PFSK-1 (cell line): ENCODE measurements around the gene FANCD2.

Experiments
- FOXP2 ChIP-seq: optimal IDR thresholded peaks from 2 replicates; pipeline ENCODE3; 2011; ENCODE audit warnings: borderline replicate concordance, control low read depth, inconsistent platforms; ENCODE audit not compliant: insufficient read depth; ENCODE audit errors: extremely low read length, extremely low read depth
- POLR2AphosphoS5 ChIP-seq: IDR thresholded peaks from 2 replicates; pipeline ENCODE4 v1.6.1; 2012; ENCODE audit warnings: low read depth, mild to moderate bottlenecking, control low read depth, low read length, moderate library complexity
- REST ChIP-seq, 2 experiments: IDR thresholded peaks; 2 replicates each; pipeline versions ENCODE4 v1.6.1 to v1.8.0; 2011 to 2012; ENCODE audit warnings: low read depth in 2 of 2, low read length in 2 of 2, control low read depth in 1 of 2, inconsistent platforms in 1 of 2, mild to moderate bottlenecking in 1 of 2, moderate library complexity in 1 of 2; ENCODE audit not compliant: insufficient read depth in 1 of 2
- SIN3A ChIP-seq: IDR thresholded peaks from 2 replicates; pipeline ENCODE4 v1.6.1; 2012; ENCODE audit warnings: mild to moderate bottlenecking, low read length, moderate library complexity, borderline replicate concordance; ENCODE audit not compliant: insufficient read depth
- TAF1 ChIP-seq: IDR thresholded peaks from 2 replicates; pipeline ENCODE4 v1.6.1; 2012; ENCODE audit warnings: low read length, control low read depth, borderline replicate concordance; ENCODE audit not compliant: insufficient read depth

FANCD2 gene

DNA sequence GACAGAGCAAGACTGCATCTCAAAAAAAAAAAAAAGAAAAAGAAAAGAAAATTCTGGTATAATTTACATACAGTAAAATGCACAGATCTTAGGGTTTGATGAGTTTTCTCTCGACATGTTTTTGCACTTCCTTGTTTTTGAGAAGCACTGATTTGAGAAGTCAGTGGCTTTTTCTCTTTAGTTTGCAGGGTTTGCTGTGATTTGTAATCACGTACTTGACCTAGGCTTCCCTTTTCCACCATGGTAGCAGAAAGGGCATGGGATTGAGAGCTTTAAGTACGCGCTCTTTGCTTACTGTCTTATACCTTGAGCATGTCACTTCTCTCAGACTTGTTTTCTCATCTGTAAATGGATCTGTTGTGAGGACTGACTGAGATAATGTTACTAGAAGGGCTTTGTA is 119.4 kb downstream of the FANCD2 start:
- TF ChIP-seq REST (IDR thresholded peaks at IDR 0.05; ENCODE audit: insufficient read depth in 1 of 2, low read depth in 2 of 2, low read length in 2 of 2) (no peak), TAF1 (no peak), SIN3A (no peak), FOXP2 (no peak), POLR2AphosphoS5 (no peak)

DNA sequence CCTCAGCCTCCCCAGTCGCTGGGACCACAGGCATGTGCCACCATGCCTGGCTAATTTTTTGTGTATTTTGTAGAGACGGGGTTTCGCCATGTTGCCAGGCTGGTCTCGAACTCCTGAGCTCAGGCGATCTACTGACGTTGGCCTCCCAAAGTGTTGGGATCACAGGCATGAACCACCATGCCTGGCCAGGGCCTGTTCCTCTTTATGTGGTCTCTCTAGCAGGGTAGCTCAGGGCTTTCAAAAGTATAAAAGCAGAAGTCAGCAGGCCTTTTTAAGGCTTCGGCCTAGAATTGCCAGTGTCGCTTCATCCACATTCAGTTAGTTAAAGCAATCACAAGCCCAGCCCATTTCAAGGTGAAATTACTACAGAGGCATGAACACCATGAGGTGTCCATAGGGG is 123.0 kb downstream of the FANCD2 start:
- no peak for TF ChIP-seq REST (IDR thresholded peaks at IDR 0.05; ENCODE audit: insufficient read depth in 1 of 2, low read depth in 2 of 2, low read length in 2 of 2)
- no peak for TF ChIP-seq SIN3A

GRCh38 chr3:10150987-10151386 is 124.8 kb downstream of the FANCD2 start:
- TF ChIP-seq REST (IDR thresholded peaks at IDR 0.05; ENCODE audit: insufficient read depth in 1 of 2, low read depth in 2 of 2, low read length in 2 of 2) (no peak), POLR2AphosphoS5 (no peak), SIN3A (no peak), TAF1 (no peak), FOXP2 (no peak)
